ENCODE measurements around the gene RPS19BP1. TPM values are rescaled to one million over a fixed set of nuclear protein-coding genes. Genes with fewer than 3 reads are reported as not detected.

The RPS19BP1 gene
- total and polyA plus RNA-seq, 9 donors: 9.1 to 130 (median 44.2) TPM

- Histone ChIP-seq H3K4me3 (no peak overlapping the region), H3K27ac (no peak overlapping the region), H3K27me3 (no peaks in the 10 kb centered on the region), H3K9me3 (no peaks in the 10 kb centered on the region), H3K36me3 (no peaks in the 10 kb centered on the region), H3K4me1 (ENCODE audit: insufficient read depth) (peaks cover 15% of the 10 kb centered on the region)
- intact Hi-C loops (cut with DNase I): loop anchor here in 3 of 4 donors (2.0 to 10.0 kb wide), 4 partner anchors 15 to 329 kb away; partner anchors contain the start of gene RPL3 (in 1 of the 3)
- DNase-seq: no peak
- 53 to 65% (median 61%) methylated on average over 6 of the region's 6 CpGs for WGBS, 3 donors
- no peak for TF ChIP-seq CTCF (IDR thresholded peaks at IDR 0.05)
- no peak for TF ChIP-seq EP300 (IDR thresholded peaks at IDR 0.05)
Observed at GRCh38 chr22:39503630-39504029, 28.9 kb downstream of the RPS19BP1 start.

- WGBS, 3 donors: 3 to 5% (median 3%) methylated on average over 18 of the region's 18 CpGs
- peak overlapping the region in 1 of 2 donors; percentile 69 for H3K27ac ChIP-seq
- intact Hi-C loops (cut with DNase I): loop anchor here in 3 of 4 donors (2.0 to 10.0 kb wide), 4 partner anchors 16 to 328 kb away; partner anchors contain the start of gene RPL3 (in 1 of the 3)
- TF ChIP-seq POLR2A (IDR thresholded peaks at IDR 0.05): no peak
- TF ChIP-seq CTCF (IDR thresholded peaks at IDR 0.05): no peak
- TF ChIP-seq EP300 (IDR thresholded peaks at IDR 0.05): no peak
- DNase-seq: no peak
- no peaks in the 10 kb centered on the region for H3K27me3 ChIP-seq
- no peaks in the 10 kb centered on the region for H3K9me3 ChIP-seq
- H3K4me1 ChIP-seq (ENCODE audit: insufficient read depth): peaks cover 15% of the 10 kb centered on the region
- H3K36me3 ChIP-seq: no peaks in the 10 kb centered on the region
- H3K4me3 ChIP-seq: peak overlapping the region; percentile 95
Observed at GRCh38 chr22:39502789-39503409, 29.6 kb downstream of the RPS19BP1 start.

GRCh38 chr22:39502109-39502788 lies 30.3 kb downstream of the RPS19BP1 start, which contains the start of gene MIEF1:
TSS of gene MIEF1 (plus strand) at chr22:39502290. CDS start at chr22:39511295, 9,005 bp downstream.
- H3K4me1 ChIP-seq (ENCODE audit: insufficient read depth): peaks cover 15% of the 10 kb centered on the region
- H3K27ac ChIP-seq: peak within 1 kb of the TSS; percentile 69 to 91
- DNase-seq: peak; percentile 96 to 98 (median 98)
- H3K27me3 ChIP-seq: no peaks in the 10 kb centered on the region
- no peaks in the 10 kb centered on the region for H3K9me3 ChIP-seq
- intact Hi-C loops (cut with DNase I): loop anchor here in 3 of 4 donors (2.0 to 10.0 kb wide), 4 partner anchors 17 to 327 kb away; partner anchors contain the start of gene RPL3 (in 1 of the 3)
- TF ChIP-seq EP300 (IDR thresholded peaks at IDR 0.05): no peak
- no peak for TF ChIP-seq CTCF (IDR thresholded peaks at IDR 0.05)
- peak; percentile 50 for TF ChIP-seq POLR2A (IDR thresholded peaks at IDR 0.05)
- WGBS, 3 donors: 0 to 1% (median 0%) methylated on average over 45 to 58 of the region's 58 CpGs
- no peaks in the 10 kb centered on the region for H3K36me3 ChIP-seq
- peak within 1 kb of the TSS; percentile 95 for H3K4me3 ChIP-seq

GRCh38 chr22:39501644-39502108 lies 30.9 kb downstream of the RPS19BP1 start:
- 20 to 32% (median 23%) methylated on average over 12 to 13 of the region's 13 CpGs for WGBS, 3 donors
- intact Hi-C loops (cut with DNase I): loop anchor here in 3 of 4 donors (2.0 to 10.0 kb wide), 4 partner anchors 17 to 327 kb away; partner anchors contain the start of gene RPL3 (in 1 of the 3)
- peaks cover 15% of the 10 kb centered on the region for H3K4me1 ChIP-seq (ENCODE audit: insufficient read depth)

More at GRCh38 chr22:39501644-39502108, 30.9 kb downstream of the RPS19BP1 start:
- Histone ChIP-seq H3K36me3 (no peaks in the 10 kb centered on the region), H3K27ac (peak overlapping the region; percentile 69 to 91), H3K9me3 (no peaks in the 10 kb centered on the region), H3K27me3 (no peaks in the 10 kb centered on the region), H3K4me3 (peak overlapping the region; percentile 95)
- DNase-seq: no peak
- no peak for TF ChIP-seq EP300 (IDR thresholded peaks at IDR 0.05)
- no peak for TF ChIP-seq POLR2A (IDR thresholded peaks at IDR 0.05)
- TF ChIP-seq CTCF (IDR thresholded peaks at IDR 0.05): no peak
